ENCODE measurements around the gene GPR146.
A peak's percentile ranks its signal among the peaks of the same experiment; 100 is the strongest.

GPR146 gene

GRCh38 chr7:1079546-1079945, 35.2 kb downstream of the GPR146 start:
- DNase-seq, result no peak

DNA sequence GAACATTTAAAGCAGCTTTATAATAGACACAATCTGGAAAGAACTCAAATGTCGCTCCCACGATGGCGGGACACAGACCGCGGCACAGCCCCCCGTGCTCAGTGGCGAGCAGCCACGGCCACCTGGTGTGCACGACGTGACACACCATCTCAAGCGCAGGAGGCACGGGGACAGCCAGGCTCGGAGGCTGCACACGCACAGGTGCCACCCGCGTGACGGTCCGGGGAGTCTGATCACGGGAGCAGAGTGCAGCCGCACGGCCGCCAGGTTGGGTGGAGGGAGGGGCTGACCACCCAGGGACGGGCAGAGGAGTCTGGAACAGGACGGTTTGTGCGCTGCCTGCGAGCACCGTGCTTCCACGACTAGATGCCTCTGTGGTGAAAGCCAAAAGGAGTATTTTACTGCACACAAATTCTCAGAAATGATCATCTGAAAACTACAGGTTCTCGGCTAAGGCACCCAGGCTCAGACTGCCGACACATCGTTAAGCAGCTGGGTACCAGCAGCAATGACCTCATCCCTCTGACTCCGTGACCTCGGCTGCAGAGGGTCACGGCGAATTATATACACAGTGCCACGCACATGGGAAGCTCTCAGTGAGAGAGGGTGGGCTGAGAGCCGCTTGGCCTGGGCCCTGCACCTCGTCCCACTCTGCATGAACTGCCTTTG, 36.0 kb downstream of the GPR146 start:
- no peak for DNase-seq

GRCh38 chr7:1080921-1081255, 36.5 kb downstream of the GPR146 start:
- no peak for DNase-seq

DNA sequence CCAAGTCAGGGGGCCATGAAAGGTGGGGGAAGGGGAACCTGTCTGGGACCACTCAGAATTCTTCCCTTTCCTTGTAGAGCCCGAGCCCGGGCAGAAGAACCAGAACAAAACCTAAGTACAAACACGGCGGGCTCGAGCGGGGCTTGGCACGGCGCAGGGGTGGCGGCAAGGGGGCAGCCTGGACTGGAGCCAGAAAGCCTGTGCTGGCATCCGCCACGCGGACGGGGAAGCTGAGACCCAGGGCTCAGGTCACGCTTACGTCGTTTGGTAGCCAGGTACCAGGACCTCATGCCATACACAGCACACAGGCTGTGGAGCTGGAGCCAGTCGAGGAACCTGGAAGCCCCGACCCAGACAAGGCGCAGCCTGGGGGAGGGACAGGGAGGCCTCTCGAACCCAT, 37.0 kb downstream of the GPR146 start:
- DNase-seq, result no peak

DNA sequence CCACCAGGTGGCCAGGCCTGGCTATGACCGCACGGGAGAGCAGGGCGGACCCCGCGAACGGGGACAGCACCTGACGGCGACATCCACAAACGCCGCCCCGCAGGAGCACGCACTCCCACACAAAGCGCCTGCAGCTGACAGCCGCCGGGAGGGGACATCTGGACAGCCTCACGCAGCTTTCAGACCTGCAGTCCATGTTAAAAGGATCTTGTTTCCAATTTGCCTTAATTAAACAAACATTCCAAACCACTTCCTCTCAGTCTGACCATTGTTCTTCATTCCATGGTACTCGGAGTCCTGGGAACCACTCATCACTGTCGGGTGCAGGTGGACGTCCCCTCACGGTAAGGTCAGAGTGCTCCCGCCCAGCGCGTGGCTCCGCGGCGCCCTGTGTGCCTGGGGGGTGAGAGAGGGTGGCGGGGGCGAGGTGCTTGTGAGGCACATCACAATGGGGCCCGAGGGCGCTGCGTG, 37.6 kb downstream of the GPR146 start:
- no peak for DNase-seq

DNA sequence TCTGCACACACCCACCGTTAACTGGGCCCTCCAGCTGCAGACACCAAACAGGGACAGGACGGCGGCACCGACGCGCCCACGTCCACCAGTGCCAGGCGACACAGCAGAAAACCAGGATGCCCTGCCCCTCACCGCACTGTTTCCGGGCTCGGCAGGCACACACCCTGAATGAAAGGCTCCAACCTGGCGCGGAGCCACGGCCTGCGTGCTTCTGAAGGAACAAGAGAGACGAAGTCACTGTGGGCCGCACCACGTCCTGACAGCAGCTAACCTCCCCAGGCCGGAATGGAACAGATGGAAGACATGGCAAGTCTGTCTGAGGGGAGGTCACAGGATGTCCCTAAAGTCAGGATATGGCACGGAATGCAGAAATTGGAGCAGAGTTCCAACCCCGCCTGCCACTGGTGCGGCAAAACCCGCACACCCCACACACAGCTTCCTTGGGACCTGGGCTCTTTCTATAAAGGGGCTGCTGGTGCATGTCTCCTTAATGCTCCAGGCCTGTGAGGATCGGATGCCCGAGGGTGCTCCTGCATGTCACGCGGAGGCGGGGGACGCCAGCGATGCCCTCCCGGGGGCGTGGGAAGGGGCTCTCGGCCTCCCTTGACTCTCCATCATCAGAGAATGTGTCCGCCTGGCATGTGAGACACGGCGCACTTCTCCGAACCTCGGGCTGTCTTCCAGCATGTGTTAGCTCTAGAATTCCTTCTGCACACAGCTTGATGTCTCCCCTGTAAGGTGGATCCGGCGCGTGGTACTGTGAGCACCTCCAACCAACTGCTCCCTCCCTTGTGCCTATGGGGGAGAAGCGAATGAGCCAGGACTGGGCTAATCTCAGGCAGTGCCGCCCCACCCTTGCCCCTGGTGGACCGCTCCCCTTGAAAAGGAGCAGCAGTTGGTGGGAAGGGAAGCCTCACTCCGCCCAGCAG, 39.6 kb downstream of the GPR146 start:
- no peak for DNase-seq

GRCh38 chr7:1085266-1085665, 40.9 kb downstream of the GPR146 start:
- no peak for DNase-seq

- no peak for DNase-seq
Measured at GRCh38 chr7:1085910-1086421, 41.6 kb downstream of the GPR146 start.

GRCh38 chr7:1086588-1087464, 42.5 kb downstream of the GPR146 start:
- DNase-seq, result peak; percentile 71 to 85

DNA sequence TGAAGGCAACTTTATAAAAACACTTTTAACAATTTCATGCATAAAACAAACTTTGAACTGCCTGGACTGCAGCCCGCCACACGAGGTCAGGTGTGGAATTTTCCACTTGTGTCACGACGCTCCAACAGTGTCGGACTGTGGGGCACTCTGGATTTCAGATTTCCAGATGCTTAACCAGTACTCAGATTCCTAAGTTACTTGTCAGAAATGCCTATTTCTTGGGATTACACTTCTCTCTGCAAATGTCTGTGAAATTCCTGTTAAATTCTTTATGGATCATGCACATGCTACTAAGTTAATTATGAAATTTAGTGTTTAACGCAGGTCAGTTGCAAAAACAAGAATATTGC, 43.1 kb downstream of the GPR146 start:
- DNase-seq, result no peak

GRCh38 chr7:1087952-1088920, 43.9 kb downstream of the GPR146 start, which contains the start of gene GPER1:
TSS of gene GPER1 (plus strand) at chr7:1088113. CDS start at chr7:1091729, 3,616 bp downstream.
- DNase-seq, result no peak

DNA sequence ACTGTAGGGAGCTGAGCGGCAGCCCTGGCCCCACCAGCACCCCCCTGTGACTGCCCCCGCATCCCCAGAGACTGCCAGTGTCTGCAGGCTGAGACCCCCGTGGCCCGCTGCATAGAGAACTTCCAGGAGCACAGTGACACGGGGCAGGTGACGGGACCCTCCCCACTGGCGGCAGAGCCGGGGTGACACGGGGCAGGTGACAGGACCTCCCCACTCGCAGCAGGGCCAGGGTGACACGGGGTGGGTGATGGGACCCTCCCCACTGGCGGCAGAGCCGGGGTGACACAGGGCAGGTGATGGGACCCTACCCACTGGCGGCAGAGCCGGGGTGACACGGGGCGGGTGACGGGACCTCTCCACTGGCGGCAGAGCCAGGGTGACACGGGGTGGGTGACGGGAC, 45.9 kb downstream of the GPR146 start:
- no peak for DNase-seq

DNA sequence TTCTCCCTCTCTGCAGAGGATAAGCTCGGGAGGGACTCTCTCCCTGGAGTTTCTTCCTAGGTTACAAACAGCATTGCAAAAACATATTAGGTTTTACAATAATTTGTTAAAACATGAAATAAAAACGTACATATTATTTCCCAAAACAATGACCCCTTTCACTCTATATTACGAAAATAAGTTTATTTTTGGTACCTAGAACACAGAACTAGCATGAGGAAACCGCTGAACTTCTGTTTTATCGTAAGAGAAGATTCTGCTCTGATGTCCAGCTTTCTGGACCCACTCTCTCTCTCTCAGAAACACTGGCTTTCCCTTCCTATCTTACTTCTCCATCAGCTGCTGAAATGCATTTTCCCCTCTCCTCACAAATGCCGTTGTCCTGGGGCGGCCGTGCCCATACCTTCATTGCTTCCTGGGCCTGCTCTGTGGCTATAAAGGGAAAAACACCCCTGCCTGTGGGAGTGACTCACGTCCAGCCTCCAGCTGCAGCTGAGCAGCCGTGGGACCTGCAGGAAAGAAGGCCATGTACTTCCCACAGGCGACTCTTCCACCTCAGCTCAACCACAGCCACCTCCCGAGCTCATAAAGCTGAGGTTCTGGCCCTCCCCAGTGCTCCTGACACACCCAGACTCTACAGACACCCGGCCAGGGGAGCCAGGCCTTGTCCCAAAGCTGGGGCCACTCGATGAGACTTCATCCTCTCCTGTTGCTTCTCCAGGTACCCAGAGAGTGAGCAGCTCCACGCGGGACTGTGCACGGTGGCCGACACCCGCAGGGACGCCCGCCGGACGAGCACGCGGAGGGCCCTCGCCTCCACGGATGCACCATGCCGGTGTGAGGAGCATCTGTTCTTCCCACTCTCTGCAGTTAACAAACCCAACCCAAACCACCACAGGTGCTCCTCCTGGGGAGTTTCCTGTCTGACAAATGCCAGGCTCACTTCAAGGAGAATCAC, 46.6 kb downstream of the GPR146 start:
- DNase-seq, result no peak

- DNase-seq, result no peak
Measured at GRCh38 chr7:1091644-1092027, 47.3 kb downstream of the GPR146 start.

DNA sequence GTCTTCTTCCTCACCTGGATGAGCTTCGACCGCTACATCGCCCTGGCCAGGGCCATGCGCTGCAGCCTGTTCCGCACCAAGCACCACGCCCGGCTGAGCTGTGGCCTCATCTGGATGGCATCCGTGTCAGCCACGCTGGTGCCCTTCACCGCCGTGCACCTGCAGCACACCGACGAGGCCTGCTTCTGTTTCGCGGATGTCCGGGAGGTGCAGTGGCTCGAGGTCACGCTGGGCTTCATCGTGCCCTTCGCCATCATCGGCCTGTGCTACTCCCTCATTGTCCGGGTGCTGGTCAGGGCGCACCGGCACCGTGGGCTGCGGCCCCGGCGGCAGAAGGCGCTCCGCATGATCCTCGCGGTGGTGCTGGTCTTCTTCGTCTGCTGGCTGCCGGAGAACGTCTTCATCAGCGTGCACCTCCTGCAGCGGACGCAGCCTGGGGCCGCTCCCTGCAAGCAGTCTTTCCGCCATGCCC, 47.9 kb downstream of the GPR146 start:
- no peak for DNase-seq

DNA sequence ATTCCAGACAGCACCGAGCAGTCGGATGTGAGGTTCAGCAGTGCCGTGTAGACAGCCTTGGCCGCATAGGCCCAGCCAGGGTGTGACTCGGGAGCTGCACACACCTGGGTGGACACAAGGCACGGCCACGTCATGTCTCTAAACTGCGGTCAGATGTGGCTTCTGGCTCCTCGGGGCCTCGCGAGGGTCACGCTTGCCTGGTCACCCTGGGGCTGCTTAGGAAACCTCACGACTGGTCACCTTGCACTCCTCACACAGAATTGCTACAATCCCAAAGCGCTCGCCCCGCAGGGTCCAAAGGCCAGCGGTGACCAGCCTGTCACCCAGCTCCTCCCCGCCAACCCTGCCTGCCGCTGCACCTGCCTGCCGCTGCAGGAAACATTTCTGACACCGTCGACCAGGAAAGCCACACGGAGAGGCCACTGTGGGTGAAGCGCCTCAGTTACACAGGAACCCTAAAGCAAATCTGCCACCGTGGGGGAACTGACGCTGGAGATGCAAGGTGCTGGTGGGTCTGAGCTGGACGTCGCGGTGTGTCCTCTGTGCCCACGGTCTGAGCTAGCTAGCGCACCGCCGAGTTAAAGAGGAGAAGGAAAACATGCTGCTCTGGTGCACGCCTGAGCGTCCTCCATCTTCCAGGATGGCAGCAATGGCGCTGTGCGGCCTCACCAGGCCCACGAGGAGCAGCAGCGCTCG, 48.6 kb downstream of the GPR146 start:
- DNase-seq, result no peak

GRCh38 chr7:1093502-1093843, 49.1 kb downstream of the GPR146 start:
- no peak for DNase-seq

DNA sequence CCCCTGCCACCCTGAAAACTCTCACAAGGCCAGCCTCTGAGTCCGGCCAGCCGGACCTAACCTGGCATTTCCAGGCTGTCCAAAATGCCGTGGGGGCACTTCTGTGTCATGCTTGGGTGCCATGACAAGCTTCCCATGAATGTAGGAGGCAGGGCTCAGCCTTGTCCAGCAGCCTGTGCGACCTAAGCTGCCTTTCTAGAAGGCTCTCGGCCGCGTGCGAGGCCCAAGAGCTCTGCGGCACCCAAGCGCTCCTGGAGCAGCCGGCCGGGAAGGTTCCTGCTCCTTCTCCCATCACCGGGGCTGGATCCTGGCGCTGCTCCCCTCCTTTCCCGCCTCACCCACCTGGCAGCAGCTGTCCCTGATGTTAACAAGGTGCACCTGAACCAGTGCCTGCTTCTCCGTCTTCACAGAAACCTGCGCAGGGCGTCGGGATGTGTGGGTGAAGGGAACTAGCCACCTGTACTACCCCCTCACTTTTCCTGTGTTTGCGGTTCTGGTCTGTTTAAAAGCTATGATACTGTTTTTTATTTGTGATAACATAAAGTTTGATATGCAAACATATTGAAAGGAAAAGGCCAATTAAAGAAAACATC, 49.7 kb downstream of the GPR146 start:
- DNase-seq, result no peak

GRCh38 chr7:1094870-1095269, 50.5 kb downstream of the GPR146 start:
- DNase-seq, result no peak
